H1 (cell line): ENCODE measurements around the gene UROS. TPM values are rescaled to one million over a fixed set of nuclear protein-coding genes. Genes with fewer than 3 reads are reported as not detected.

Source experiments
- HDAC2 ChIP-seq, 2 experiments: fragments of 300-600 bp in 1 of 2; sonication (generic) in 1 of 2; IDR thresholded peaks; 2 replicates each; pipeline ENCODE4 v1.6.1; 2011 to 2012; ENCODE audit warnings: low read depth in 2 of 2, low read length in 2 of 2, mild to moderate bottlenecking in 2 of 2, moderate library complexity in 2 of 2, borderline replicate concordance in 1 of 2, inconsistent platforms in 1 of 2
- KDM5A ChIP-seq: fragments of 200-600 bp; IDR thresholded peaks from 2 replicates; pipeline ENCODE4 v1.7.1; 2012; ENCODE audit warnings: mild to moderate bottlenecking, low read length, inconsistent platforms, mixed read lengths
- NANOG ChIP-seq: IDR thresholded peaks from 2 replicates; pipeline ENCODE4 v1.6.1; 2011; ENCODE audit warnings: low read length, low read depth, mild to moderate bottlenecking, inconsistent platforms; ENCODE audit not compliant: insufficient read depth, poor library complexity, severe bottlenecking
- POLR2AphosphoS5 ChIP-seq: IDR thresholded peaks from 2 replicates; pipeline ENCODE4 v1.6.1; 2011; ENCODE audit warnings: low read depth, low read length
- POU5F1 ChIP-seq: IDR thresholded peaks from 2 replicates; pipeline ENCODE4 v1.6.1; 2011; ENCODE audit warnings: low read depth, mild to moderate bottlenecking, low read length, moderate library complexity
- RNF2 ChIP-seq: fragments of 200-900, 300-1000 bp; sonication (generic); IDR thresholded peaks from 2 replicates; pipeline ENCODE4 v1.7.1; 2016; ENCODE audit warnings: borderline replicate concordance, low read depth, mild to moderate bottlenecking, antibody characterized with exemption, low read length; ENCODE audit not compliant: poor library complexity, severe bottlenecking; ENCODE audit errors: missing control alignments
- SIRT6 ChIP-seq: IDR thresholded peaks from one replicate; pipeline ENCODE4 v1.7.1; 2012; ENCODE audit warnings: low read length, inconsistent platforms
- SP4 ChIP-seq: IDR thresholded peaks from 2 replicates; pipeline ENCODE4 v1.6.1; 2012; ENCODE audit warnings: low read length, inconsistent platforms
- TEAD4 ChIP-seq: IDR thresholded peaks from 2 replicates; pipeline ENCODE4 v1.6.1; 2012; ENCODE audit warnings: low read depth, low read length, inconsistent platforms, mixed read lengths
- polyA plus RNA-seq, 7 experiments: library from polyadenylated mRNA; depleted of rRNA in 3 of 7; stranded (reverse) in 5 of 7; unstranded in 2 of 7; fragments of >200 nt in 5 of 7; fragments of 200-250 nt in 2 of 7; gene quantifications; 1 replicate in 5 of 7; 2 replicates in 1 of 7; 4 replicates in 1 of 7; pipeline versions ENCODE4 v1.2.1 to v1.2.3, GENCODE V29; 2011 to 2013; ENCODE audit warnings: missing spikeins in 2 of 7, mixed read lengths in 2 of 7
- total RNA-seq: library from RNA; stranded (reverse); fragmentation: NEBNext Ultra II Directional; extraction: Animal tissue kit (Norgen Biotek cat#: 25700); gene quantifications from 2 replicates; pipeline ENCODE4 v1.2.1, GENCODE V29; 2021
- TF ChIP-seq, protein P1 (sequence below): fragments of 300-600 bp; sonication (generic); IDR thresholded peaks from 2 replicates; pipeline ENCODE4 v1.7.1; 2012; ENCODE audit warnings: low read length, moderate library complexity, mild to moderate bottlenecking, inconsistent platforms; ENCODE audit not compliant: insufficient replicate concordance

The UROS gene
- total and polyA plus RNA-seq, 2 of the 8 experiments (the other 6 are each of a cell fraction or from before 2014, with no cell fraction given), result 45.6 to 58.0 TPM

DNA sequence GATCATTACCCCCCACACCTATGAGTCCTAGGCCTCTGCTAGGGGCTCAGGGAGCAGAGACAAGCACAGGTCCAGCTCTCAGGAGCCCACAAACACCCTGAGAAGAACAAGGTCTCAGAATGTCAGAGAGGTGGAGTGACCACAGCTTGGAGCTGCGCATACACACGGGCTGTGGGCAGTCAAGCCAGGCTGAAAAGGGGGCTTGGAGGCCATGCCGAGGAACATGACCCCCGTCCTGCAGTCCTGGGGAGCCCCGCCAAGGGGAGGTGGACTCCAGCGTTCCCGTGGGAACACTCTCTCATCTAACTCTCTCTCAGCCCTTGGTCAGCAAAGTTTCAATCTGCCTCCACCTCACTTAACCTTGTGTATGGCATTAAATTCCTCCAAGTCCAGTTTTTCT, 39.6 kb downstream of the UROS start (continued):
- TF ChIP-seq, protein P1, sequence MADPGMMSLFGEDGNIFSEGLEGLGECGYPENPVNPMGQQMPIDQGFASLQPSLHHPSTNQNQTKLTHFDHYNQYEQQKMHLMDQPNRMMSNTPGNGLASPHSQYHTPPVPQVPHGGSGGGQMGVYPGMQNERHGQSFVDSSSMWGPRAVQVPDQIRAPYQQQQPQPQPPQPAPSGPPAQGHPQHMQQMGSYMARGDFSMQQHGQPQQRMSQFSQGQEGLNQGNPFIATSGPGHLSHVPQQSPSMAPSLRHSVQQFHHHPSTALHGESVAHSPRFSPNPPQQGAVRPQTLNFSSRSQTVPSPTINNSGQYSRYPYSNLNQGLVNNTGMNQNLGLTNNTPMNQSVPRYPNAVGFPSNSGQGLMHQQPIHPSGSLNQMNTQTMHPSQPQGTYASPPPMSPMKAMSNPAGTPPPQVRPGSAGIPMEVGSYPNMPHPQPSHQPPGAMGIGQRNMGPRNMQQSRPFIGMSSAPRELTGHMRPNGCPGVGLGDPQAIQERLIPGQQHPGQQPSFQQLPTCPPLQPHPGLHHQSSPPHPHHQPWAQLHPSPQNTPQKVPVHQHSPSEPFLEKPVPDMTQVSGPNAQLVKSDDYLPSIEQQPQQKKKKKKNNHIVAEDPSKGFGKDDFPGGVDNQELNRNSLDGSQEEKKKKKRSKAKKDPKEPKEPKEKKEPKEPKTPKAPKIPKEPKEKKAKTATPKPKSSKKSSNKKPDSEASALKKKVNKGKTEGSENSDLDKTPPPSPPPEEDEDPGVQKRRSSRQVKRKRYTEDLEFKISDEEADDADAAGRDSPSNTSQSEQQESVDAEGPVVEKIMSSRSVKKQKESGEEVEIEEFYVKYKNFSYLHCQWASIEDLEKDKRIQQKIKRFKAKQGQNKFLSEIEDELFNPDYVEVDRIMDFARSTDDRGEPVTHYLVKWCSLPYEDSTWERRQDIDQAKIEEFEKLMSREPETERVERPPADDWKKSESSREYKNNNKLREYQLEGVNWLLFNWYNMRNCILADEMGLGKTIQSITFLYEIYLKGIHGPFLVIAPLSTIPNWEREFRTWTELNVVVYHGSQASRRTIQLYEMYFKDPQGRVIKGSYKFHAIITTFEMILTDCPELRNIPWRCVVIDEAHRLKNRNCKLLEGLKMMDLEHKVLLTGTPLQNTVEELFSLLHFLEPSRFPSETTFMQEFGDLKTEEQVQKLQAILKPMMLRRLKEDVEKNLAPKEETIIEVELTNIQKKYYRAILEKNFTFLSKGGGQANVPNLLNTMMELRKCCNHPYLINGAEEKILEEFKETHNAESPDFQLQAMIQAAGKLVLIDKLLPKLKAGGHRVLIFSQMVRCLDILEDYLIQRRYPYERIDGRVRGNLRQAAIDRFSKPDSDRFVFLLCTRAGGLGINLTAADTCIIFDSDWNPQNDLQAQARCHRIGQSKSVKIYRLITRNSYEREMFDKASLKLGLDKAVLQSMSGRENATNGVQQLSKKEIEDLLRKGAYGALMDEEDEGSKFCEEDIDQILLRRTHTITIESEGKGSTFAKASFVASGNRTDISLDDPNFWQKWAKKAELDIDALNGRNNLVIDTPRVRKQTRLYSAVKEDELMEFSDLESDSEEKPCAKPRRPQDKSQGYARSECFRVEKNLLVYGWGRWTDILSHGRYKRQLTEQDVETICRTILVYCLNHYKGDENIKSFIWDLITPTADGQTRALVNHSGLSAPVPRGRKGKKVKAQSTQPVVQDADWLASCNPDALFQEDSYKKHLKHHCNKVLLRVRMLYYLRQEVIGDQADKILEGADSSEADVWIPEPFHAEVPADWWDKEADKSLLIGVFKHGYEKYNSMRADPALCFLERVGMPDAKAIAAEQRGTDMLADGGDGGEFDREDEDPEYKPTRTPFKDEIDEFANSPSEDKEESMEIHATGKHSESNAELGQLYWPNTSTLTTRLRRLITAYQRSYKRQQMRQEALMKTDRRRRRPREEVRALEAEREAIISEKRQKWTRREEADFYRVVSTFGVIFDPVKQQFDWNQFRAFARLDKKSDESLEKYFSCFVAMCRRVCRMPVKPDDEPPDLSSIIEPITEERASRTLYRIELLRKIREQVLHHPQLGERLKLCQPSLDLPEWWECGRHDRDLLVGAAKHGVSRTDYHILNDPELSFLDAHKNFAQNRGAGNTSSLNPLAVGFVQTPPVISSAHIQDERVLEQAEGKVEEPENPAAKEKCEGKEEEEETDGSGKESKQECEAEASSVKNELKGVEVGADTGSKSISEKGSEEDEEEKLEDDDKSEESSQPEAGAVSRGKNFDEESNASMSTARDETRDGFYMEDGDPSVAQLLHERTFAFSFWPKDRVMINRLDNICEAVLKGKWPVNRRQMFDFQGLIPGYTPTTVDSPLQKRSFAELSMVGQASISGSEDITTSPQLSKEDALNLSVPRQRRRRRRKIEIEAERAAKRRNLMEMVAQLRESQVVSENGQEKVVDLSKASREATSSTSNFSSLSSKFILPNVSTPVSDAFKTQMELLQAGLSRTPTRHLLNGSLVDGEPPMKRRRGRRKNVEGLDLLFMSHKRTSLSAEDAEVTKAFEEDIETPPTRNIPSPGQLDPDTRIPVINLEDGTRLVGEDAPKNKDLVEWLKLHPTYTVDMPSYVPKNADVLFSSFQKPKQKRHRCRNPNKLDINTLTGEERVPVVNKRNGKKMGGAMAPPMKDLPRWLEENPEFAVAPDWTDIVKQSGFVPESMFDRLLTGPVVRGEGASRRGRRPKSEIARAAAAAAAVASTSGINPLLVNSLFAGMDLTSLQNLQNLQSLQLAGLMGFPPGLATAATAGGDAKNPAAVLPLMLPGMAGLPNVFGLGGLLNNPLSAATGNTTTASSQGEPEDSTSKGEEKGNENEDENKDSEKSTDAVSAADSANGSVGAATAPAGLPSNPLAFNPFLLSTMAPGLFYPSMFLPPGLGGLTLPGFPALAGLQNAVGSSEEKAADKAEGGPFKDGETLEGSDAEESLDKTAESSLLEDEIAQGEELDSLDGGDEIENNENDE, result no peak
- TF ChIP-seq RNF2 (no peak), POU5F1 (no peak), KDM5A (no peak), TEAD4 (no peak), SP4 (no peak), NANOG (no peak), SIRT6 (no peak), POLR2AphosphoS5 (no peak), HDAC2 (IDR thresholded peaks at IDR 0.05; ENCODE audit: borderline replicate concordance in 1 of 2, low read depth in 2 of 2, low read length in 2 of 2) (no peak)
